T47D (cell line): ENCODE data around the gene COL11A2.
A peak's percentile ranks its signal among the peaks of the same experiment; 100 is the strongest.

Experiments used
- DNase-seq, 2 experiments: peaks; one replicate each; pipeline versions ENCODE4 v3.0.0 to v3.0.0-alpha.2; 2011 to 2012; ENCODE audit warnings: low read depth in 1 of 2, low spot score in 1 of 2
- JUND ChIP-seq: IDR thresholded peaks from 2 replicates; pipeline ENCODE4 v1.6.1; 2012; ENCODE audit warnings: low read depth
- in situ Hi-C: cut with HindIII; loops from 2 replicates; pipeline ENCODE4 v1.10.0; 2016; ENCODE audit warnings: low sequenced_read_pairs, low pct_unique_long_range_greater_than_20kb

COL11A2 gene

GRCh38 chr6:33143113-33143770 is 49.0 kb downstream of the COL11A2 start:
- no peak for DNase-seq
- in situ Hi-C loops: no loop called here
- TF ChIP-seq JUND: no peak

DNA sequence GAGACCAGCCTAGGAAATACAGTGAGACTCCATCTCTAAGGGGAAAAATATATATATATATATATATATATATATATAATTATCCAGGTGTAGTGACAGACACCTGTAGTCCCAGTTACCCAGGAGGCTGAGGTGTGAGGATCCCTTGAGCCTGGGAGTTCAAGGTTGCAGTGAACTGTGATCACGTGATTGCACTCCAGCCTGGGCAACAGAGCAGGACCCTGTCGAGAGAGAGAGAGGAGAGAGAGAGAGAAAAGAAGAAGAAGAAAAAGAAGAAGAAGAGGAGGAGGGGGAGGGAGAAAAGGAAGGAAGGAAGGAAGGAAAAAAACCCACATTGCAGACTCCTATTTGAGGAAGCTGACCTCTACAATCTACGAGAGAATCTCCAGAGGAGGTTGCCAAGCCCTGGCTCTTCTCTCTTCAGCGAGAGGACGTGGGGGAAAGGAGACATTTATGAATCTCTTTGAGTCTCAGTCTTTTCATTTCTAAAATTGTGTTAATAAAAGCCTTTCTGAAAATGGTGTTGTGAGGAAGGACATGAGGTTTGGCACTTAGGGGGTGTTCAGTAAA is 49.7 kb downstream of the COL11A2 start:
- no peak for TF ChIP-seq JUND
- in situ Hi-C loops: no loop called here
- DNase-seq: no peak

DNA sequence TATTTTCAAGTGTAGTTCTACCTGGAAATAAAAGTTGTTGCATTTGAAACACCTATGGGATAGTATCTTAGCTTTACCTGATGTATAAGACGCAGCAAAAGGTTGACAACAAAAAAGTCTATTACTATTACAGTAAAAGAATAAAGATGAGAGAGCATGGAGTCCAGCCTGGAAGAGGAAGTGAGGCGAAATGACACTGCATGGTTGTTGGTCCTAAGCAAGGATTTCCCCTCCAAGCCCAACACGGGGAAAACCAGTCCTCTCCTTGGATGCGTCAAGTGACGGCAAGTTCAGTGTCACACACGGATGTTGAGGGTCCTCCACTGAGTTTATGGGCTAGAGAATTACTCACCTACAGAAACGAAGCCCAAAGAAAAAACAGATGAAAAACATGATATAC is 51.7 kb downstream of the COL11A2 start:
- no peak for DNase-seq
- no peak for TF ChIP-seq JUND
- in situ Hi-C loops: no loop called here

DNA sequence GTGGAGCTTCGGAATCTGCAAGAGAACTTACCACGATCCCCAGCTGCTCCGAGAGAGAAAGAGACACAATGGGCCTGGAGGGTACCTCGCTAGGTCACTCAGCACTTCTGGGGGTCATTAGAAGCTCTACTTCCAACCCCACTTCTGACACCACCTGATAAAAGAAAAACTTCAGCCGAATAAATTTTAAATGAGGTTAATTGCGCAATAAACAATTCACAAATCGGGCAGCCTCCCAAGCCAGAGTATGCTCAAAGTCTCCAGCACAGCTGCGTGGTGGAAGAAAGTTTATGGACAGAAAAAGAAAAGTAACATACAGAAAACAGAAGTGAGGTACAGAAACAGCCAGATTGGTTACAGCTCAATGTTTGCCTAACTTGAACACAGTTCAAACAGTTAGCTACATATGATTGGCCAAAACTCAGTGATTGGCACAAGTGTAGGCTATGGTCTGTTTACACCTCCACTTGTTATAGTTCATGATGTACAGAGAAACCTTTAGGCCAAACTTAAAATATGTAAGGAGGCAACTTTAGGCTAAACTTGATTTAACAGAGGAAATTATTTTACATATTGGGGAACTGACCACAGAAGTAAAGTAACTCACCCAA is 52.6 kb downstream of the COL11A2 start:
- DNase-seq: no peak
- in situ Hi-C loops: no loop called here
- TF ChIP-seq JUND: no peak

GRCh38 chr6:33136310-33136900 is 55.9 kb downstream of the COL11A2 start:
- DNase-seq: no peak
- TF ChIP-seq JUND: no peak
- in situ Hi-C loops: no loop called here

DNA sequence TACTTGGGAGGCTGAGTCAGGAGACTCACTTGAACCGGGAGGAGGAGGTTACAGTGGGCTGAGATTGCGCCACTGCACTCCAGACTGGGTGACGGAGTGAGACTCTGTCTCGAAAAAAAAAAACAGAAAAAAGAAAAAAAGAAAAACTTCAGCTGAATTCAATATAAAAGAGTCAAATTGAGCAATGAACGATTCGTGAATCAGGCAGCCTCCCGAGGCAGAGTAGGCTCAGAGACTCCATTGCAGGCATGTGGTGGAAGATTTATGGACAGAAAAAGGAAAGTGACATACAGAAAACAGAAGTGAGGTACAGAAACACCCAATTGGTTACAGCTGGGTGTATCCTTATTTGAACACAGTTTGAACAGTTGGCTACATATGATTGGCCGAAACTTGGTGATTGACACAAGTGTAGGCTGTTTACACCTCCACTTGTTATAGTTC is 60.2 kb downstream of the COL11A2 start:
- no peak for DNase-seq
- in situ Hi-C loops: no loop called here
- no peak for TF ChIP-seq JUND

- TF ChIP-seq JUND: no peak
- in situ Hi-C loops: no loop called here
- no peak for DNase-seq
These were observed 63.9 kb downstream of the COL11A2 start for GRCh38 chr6:33128318-33128717.

- TF ChIP-seq JUND: no peak
- in situ Hi-C loops: no loop called here
- peak in 1 of 2 experiments; percentile 72 for DNase-seq
These were observed 66.1 kb downstream of the COL11A2 start for GRCh38 chr6:33126101-33126714.

GRCh38 chr6:33124947-33125346 is 67.3 kb downstream of the COL11A2 start:
- in situ Hi-C loops: no loop called here
- DNase-seq: no peak
- no peak for TF ChIP-seq JUND

DNA sequence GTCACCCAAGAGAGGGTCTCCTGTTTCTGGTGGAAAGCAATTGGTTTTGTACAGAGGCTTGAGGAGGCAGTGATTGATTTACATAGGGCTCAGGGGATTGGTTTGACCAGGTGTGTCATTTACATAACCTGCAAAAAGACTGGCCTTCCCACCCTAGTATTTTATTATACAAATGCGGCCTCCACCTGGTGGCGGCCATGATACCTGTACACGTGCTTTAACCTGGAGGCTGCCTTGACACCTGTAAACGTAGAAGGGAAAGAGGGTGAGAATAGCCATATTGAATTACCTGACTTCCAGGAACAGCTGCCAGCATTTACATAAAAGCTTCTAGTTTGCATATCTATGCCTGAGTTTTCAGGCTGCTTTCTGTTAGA is 67.8 kb downstream of the COL11A2 start:
- peak in 1 of 2 experiments; percentile 33 for DNase-seq
- in situ Hi-C loops: no loop called here
- TF ChIP-seq JUND: no peak

- peak; percentile 23 to 79 for DNase-seq
- no peak for TF ChIP-seq JUND
- in situ Hi-C loops: no loop called here
These were observed 68.3 kb downstream of the COL11A2 start for GRCh38 chr6:33123732-33124524.

GRCh38 chr6:33123181-33123580 is 69.1 kb downstream of the COL11A2 start:
- in situ Hi-C loops: no loop called here
- TF ChIP-seq JUND: no peak
- no peak for DNase-seq
